Cardiac muscle cell (in vitro differentiated cells and primary cell): ENCODE data around the gene WTAP. TPM values are rescaled to one million over a fixed set of nuclear protein-coding genes. Genes with fewer than 3 reads are reported as not detected.

Experiments used
- DNase-seq, 2 donors: peaks; one replicate each; pipeline versions ENCODE4 v3.0.0 to v3.0.0-alpha.2; 2010 to 2017; ENCODE audit warnings: low read depth in 1 of 2, low spot score in 1 of 2
- H3K27ac ChIP-seq: fragments of 200-600 bp; sonication (generic); 2 replicates; pipeline ENCODE4 v1.5.1; 2016
- H3K27me3 ChIP-seq: fragments of 200-600 bp; sonication (generic); 2 replicates; pipeline ENCODE4 v1.6.0; 2016; ENCODE audit warnings: control low read depth
- H3K36me3 ChIP-seq: fragments of 200-600 bp; sonication (generic); 2 replicates; pipeline ENCODE4 v1.5.1; 2016; ENCODE audit warnings: control low read depth
- H3K4me1 ChIP-seq: fragments of 200-600 bp; sonication (generic); 2 replicates; pipeline ENCODE4 v1.8.1; 2017; ENCODE audit warnings: low read depth, mild to moderate bottlenecking, mixed run types
- H3K4me3 ChIP-seq: fragments of 200-600 bp; sonication (generic); 2 replicates; pipeline ENCODE4 v1.5.1; 2016; ENCODE audit warnings: mild to moderate bottlenecking
- H3K9me3 ChIP-seq: fragments of 200-600 bp; sonication (generic); 2 replicates; pipeline ENCODE4 v1.5.1; 2017; ENCODE audit warnings: low read depth, mild to moderate bottlenecking, control low read depth
- polyA plus RNA-seq: library from polyadenylated mRNA; unstranded; fragments of >200 nt; fragmentation: Nextera tagmentation; extraction: Ambion mirVana; gene quantifications from 2 replicates; pipeline ENCODE4 v1.2.1, GENCODE V29; 2016
- total RNA-seq: library from RNA; depleted of rRNA; stranded (reverse); fragments of >200 nt; gene quantifications from 2 replicates; pipeline ENCODE4 v1.2.3, GENCODE V29; 2016
- TF ChIP-seq, protein P1 (sequence below): IDR thresholded peaks from 2 replicates; pipeline ENCODE4 v1.5.1; 2012; ENCODE audit warnings: low read depth, mild to moderate bottlenecking, low read length

WTAP gene
- total and polyA plus RNA-seq, 2 experiments from 2014 or later: 64.2 to 70.9 TPM

DNA sequence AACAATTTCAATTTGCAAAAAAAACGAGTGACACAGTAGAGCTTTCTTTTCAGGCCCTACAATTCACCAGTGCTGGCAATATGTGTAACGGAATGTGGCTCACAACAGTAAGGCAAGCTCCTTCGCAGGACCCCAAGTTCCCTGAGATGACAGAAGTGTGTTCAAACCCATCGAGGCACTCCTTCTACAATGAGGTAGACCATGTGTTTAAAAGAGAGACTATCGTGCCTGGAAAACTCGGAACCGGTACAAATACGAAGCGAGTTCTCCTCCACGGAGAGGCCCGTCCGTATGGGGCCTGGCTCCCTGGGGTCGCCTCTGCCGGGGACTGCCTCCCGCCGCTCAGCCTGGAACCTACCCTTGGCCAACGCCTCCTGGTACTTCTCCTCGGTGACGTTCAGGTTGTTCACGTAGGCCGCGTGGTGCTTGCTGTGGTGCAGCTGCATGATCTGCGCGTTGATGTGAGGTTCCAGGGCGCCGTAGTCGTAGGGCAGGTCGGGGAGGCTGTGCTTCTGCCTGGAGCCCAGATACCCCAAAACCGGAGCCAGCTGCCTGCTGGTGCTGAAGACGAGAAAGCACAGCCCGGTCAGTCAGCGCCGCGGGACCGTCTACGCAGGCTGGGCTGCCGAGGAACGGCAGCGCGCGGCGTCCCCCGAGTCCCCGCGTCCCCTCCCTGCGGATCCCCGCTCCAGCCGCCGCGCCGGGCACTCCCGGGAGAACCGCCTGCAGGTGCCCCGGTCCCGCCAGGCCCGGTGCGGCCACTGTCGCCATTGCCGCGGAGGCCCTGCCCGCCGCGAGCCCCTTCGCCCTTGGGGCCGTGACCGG is 34.8 kb upstream of the WTAP start:
- Histone ChIP-seq H3K27me3 (no peaks in the 10 kb centered on the region), H3K36me3 (peaks cover 6% of the 10 kb centered on the region), H3K4me1 (peaks cover 29% of the 10 kb centered on the region), H3K4me3 (peak overlapping the region; percentile 90), H3K9me3 (no peaks in the 10 kb centered on the region), H3K27ac (peak overlapping the region; percentile 99)
- DNase-seq: peak; percentile 53 to 64
- TF ChIP-seq, protein P1, sequence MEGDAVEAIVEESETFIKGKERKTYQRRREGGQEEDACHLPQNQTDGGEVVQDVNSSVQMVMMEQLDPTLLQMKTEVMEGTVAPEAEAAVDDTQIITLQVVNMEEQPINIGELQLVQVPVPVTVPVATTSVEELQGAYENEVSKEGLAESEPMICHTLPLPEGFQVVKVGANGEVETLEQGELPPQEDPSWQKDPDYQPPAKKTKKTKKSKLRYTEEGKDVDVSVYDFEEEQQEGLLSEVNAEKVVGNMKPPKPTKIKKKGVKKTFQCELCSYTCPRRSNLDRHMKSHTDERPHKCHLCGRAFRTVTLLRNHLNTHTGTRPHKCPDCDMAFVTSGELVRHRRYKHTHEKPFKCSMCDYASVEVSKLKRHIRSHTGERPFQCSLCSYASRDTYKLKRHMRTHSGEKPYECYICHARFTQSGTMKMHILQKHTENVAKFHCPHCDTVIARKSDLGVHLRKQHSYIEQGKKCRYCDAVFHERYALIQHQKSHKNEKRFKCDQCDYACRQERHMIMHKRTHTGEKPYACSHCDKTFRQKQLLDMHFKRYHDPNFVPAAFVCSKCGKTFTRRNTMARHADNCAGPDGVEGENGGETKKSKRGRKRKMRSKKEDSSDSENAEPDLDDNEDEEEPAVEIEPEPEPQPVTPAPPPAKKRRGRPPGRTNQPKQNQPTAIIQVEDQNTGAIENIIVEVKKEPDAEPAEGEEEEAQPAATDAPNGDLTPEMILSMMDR: no peak

DNA sequence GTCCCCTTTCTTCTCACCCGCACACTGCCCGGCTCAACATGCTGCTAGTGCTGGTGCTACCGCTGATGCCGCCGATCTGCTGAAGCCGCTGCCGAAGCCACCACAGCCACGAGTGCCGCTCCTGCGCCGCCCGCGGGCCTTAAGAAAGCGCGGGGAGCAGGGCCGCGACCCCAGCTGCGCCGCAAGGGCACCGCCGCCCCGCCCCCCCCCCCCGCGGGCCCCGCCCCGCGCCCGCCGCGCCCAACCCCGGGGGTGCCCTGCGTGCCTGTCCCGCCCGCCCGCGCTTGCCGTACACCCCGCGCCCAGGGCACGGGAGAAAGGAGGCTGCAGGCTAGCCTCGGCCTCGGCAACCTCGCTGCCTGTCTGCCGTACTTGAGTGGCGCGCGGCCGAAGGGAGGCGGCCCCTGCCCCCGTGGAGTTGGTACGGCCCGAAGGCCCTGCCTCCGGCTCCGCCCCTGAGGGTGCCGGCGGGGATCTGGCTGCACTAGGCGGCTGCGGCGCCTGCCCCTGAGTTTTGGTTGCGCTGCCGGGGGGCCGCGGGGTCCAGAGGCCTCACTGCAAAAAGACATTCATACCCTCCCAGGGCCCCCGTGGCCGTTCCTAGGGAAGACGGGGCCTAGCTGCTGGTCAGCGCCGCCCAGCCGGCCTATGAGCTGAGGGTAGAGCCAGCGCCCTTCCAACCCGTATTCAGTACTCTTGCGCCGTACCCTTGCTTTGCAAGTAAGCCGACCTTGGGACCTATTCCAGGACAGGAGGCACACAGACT is 34.0 kb upstream of the WTAP start, which contains the start of gene SOD2:
Gene SOD2 (minus strand): TSS at position 114 of the 766 bp plus-strand sequence. CDS start 74 bp downstream, at position 40.
- Histone ChIP-seq H3K4me1 (peaks cover 29% of the 10 kb centered on the region), H3K27me3 (no peaks in the 10 kb centered on the region), H3K36me3 (no peaks in the 10 kb centered on the region), H3K27ac (peak within 1 kb of the TSS; percentile 99), H3K9me3 (no peaks in the 10 kb centered on the region), H3K4me3 (peak within 1 kb of the TSS; percentile 90)
- TF ChIP-seq, protein P1: no peak
- DNase-seq: peak; percentile 91 to 93

GRCh38 chr6:159693894-159694545 is 33.3 kb upstream of the WTAP start:
- Histone ChIP-seq H3K4me1 (peaks cover 29% of the 10 kb centered on the region), H3K9me3 (no peaks in the 10 kb centered on the region), H3K4me3 (peak overlapping the region; percentile 90), H3K27ac (peak overlapping the region; percentile 99), H3K27me3 (no peaks in the 10 kb centered on the region), H3K36me3 (no peaks in the 10 kb centered on the region)
- TF ChIP-seq, protein P1: no peak
- peak; percentile 18 to 41 for DNase-seq

- H3K4me1 ChIP-seq: peaks cover 24% of the 10 kb centered on the region
- H3K9me3 ChIP-seq: no peaks in the 10 kb centered on the region
- no peak overlapping the region for H3K27ac ChIP-seq
- H3K4me3 ChIP-seq: no peak overlapping the region
- no peak for DNase-seq
- no peaks in the 10 kb centered on the region for H3K36me3 ChIP-seq
- TF ChIP-seq, protein P1: no peak
- H3K27me3 ChIP-seq: no peaks in the 10 kb centered on the region
These were observed 31.3 kb upstream of the WTAP start for GRCh38 chr6:159695984-159696383.

DNA sequence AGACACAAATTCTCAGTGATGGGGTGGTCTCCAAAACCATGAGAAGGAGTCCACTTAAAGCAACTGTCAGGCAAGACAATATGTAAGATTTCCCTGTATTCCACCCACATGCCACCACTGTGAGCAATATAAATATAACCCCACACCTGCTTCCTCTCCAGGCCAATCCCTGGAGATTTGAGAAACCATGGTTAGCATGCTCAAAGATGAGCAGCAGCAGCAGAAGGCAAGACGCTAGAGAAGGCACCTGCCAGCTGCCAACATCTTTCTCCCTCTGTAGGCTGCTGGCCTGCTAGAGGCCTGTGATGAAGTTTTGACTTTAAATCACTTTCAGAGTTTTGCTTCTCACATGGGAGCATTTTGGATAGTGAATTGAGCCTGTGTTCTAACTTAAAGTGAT is 26.3 kb upstream of the WTAP start:
- Histone ChIP-seq H3K27me3 (no peaks in the 10 kb centered on the region), H3K9me3 (no peaks in the 10 kb centered on the region), H3K4me1 (no peaks in the 10 kb centered on the region), H3K36me3 (no peaks in the 10 kb centered on the region), H3K27ac (no peak overlapping the region), H3K4me3 (no peak overlapping the region)
- TF ChIP-seq, protein P1: no peak
- DNase-seq: peak in 1 of 2 donors; percentile 17
